D341Med (cell line): Measurements from ENCODE around the gene MECP2.
"Not testable (repeated sequence)": the region's sequence is repeated elsewhere in the genome, so short reads cannot be mapped to it uniquely, and the experiment has no call there.

Source experiments
- DNase-seq: peaks from one replicate; pipeline ENCODE4 v3.0.0; 2012; ENCODE audit warnings: low spot score

The MECP2 gene

GRCh38 chrX:154097589-154098541 lies at the start of gene MECP2:
Gene MECP2, minus strand, starts transcription at chrX:154097717.
- peak; percentile 94 for DNase-seq

GRCh38 chrX:154144010-154144409 lies 46.5 kb upstream of the MECP2 start, which contains the start of gene OPN1LW:
Gene OPN1LW, plus strand, starts transcription at chrX:154144243. Its CDS starts 41 bp downstream, at chrX:154144284.
- DNase-seq = not testable (repeated sequence)

- no peak for DNase-seq
Measured at GRCh38 chrX:154142950-154143745, 45.6 kb upstream of the MECP2 start.

GRCh38 chrX:154142386-154142785 lies 44.9 kb upstream of the MECP2 start:
- DNase-seq = no peak

- no peak for DNase-seq
Measured at GRCh38 chrX:154140742-154141141, 43.2 kb upstream of the MECP2 start.

- DNase-seq = no peak
Measured at GRCh38 chrX:154140206-154140605, 42.7 kb upstream of the MECP2 start.

GRCh38 chrX:154138857-154139256 lies 41.3 kb upstream of the MECP2 start:
- no peak for DNase-seq

- DNase-seq = peak; percentile 90
Measured at GRCh38 chrX:154136627-154137161, 39.2 kb upstream of the MECP2 start.

- no peak for DNase-seq
Measured at GRCh38 chrX:154135458-154136229, 38.1 kb upstream of the MECP2 start.

- no peak for DNase-seq
Measured at GRCh38 chrX:154132366-154132765, 34.8 kb upstream of the MECP2 start.

- DNase-seq = no peak
Measured at GRCh38 chrX:154131955-154132354, 34.4 kb upstream of the MECP2 start.

- DNase-seq = no peak
Measured at GRCh38 chrX:154126101-154126500, 28.6 kb upstream of the MECP2 start.

GRCh38 chrX:154125391-154126040 lies 28.0 kb upstream of the MECP2 start:
- no peak for DNase-seq

- DNase-seq = no peak
Measured at GRCh38 chrX:154123241-154124219, 26.0 kb upstream of the MECP2 start.

GRCh38 chrX:154121961-154122360 lies 24.4 kb upstream of the MECP2 start:
- DNase-seq = no peak

- no peak for DNase-seq
Measured at GRCh38 chrX:154121207-154121606, 23.7 kb upstream of the MECP2 start.

- no peak for DNase-seq
Measured at GRCh38 chrX:154120567-154120966, 23.1 kb upstream of the MECP2 start.

- DNase-seq = no peak
Measured at GRCh38 chrX:154117566-154117965, 20.0 kb upstream of the MECP2 start.

- no peak for DNase-seq
Measured at GRCh38 chrX:154116426-154117211, 19.1 kb upstream of the MECP2 start.
